Measurements from ENCODE around the gene PIK3C2A.

Gene PIK3C2A

DNA sequence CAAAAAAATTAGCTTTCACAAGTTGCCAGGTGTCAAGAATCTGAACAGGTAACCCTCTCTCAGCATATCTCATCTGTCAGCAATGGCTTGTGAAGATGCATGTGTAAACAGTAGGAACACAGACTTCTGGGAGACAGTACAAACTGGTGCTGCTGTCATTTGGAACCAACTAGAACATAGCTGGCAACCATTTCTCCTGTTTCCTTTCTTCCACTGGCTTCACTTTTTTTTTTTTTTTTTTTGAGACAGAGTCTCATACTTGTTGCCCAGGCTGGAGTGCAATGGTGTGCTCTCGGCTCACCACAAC is 2.1 kb upstream of the PIK3C2A start:
- no peak for DNase-seq

GRCh38 chr11:17208257-17208999 is 642 bp upstream of the PIK3C2A start:
- DNase-seq = no peak

GRCh38 chr11:17206463-17206862 is 1.3 kb downstream of the PIK3C2A start:
- DNase-seq = no peak

- DNase-seq = no peak
These were observed 10.3 kb downstream of the PIK3C2A start for GRCh38 chr11:17197431-17197898.

DNA sequence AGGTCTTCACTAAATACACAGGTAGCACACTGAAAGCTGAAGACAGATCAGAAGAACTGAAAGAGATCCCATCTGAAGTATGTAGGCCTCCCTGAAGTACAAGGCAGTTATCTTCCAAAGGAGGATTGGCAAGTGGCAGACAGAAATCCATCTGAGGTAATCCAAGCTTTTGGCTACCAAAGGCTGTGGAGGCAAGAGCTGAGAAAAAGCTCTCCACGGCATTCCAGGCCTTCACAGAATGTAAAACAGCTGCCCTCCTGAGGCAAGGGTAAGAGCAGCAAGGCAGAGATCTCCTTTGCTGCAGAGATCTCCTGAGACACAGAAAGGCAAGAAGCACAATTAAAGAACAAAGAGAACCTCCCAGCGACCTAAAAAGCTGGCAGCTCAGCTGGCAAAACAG is 19.1 kb downstream of the PIK3C2A start:
- DNase-seq = no peak

- DNase-seq = no peak
These were observed 20.7 kb downstream of the PIK3C2A start for GRCh38 chr11:17186932-17187692.

GRCh38 chr11:17185938-17186337 is 21.8 kb downstream of the PIK3C2A start:
- no peak for DNase-seq

GRCh38 chr11:17184882-17185587 is 22.8 kb downstream of the PIK3C2A start:
- no peak for DNase-seq

GRCh38 chr11:17183836-17184235 is 23.9 kb downstream of the PIK3C2A start:
- no peak for DNase-seq

- no peak for DNase-seq
These were observed 27.8 kb downstream of the PIK3C2A start for GRCh38 chr11:17179970-17180369.

DNA sequence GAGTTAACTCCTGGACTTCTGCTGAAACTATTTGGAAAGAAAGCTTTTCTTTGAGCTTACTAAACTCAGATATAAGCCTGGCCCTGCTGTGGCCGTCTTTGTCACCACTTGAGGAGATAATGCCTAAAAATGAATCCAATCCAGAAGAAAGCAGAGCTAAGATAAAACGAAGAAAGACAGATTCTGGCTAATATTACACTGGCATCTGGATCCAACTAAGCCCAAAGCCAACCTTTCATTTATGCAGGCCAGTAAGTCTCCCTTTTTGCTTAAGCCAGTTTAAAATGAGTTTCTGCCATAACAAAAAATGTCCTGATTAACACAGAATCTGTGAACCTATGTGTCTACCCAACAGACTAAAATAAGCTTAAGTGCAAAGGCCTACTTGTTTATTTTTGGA is 34.5 kb downstream of the PIK3C2A start:
- no peak for DNase-seq

- no peak for DNase-seq
These were observed 35.9 kb downstream of the PIK3C2A start for GRCh38 chr11:17171916-17172315.

DNA sequence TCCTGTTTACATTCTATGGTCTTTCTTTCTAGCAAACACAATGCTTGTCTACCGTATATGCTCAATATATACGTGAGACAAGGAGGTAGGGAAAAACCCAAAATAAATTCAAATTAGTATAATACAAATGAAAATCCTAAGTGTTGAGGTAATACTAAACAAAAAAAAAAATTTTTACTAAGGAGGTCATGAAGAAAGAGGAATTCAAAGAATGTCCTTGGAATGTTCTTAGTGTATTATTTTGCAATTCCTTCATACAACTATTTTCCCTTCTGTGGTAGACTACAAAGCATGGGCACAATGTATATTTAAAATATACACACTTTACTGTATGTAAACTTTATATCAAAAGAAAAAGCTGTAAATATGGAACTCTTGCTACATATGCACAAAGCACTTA is 36.4 kb downstream of the PIK3C2A start:
- DNase-seq = no peak

DNA sequence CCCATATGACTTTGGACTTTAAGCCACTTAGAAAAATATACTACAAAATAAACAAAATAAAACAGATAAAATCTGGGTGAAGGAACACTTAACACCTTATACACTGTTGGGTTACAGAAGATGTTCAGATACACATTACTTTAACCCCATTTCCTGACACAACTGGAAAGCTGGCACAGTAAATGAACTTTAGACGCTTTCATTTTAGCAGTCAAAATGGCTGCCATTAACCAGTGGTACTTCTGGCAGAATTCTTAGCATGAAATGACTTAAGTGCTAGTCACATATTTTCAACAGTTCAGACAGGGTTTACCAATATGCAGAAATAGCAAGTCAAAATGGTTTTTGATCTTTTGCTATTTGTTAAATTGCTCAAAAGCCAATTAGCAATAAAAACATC is 37.9 kb downstream of the PIK3C2A start:
- DNase-seq = no peak

DNA sequence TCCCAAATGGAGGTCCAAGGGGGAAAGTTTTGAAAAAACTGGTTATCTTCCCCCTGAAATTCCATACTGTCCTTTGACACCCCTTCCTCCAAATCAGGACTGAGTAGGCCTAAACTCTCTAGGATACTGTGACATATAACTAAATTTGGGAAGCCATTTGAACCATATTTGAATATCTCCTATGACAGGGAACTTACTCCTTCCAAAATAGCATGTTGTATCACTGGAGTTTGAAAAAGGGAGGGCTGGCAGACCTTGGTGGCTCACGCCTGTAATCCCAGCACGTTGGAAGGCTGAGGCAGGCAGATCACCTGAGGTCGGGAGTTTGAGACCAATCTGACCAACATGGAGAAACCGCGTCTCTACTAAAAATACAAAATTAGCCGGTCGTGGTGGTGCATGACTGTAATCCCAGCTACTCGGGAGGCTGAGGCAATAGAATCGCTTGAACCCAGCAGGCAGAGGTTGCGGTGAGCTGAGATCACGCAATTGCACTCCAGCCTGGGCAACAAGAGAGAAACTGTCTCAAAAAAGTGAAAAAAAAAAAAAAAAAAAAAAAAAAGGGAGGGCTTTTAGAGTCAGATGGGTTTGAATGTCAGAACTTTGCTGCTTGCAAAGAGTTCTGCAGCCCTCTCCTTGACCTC is 42.4 kb downstream of the PIK3C2A start:
- DNase-seq = no peak

GRCh38 chr11:17164361-17165246 is 43.2 kb downstream of the PIK3C2A start:
- peak; percentile 18 for DNase-seq

GRCh38 chr11:17163736-17164135 is 44.0 kb downstream of the PIK3C2A start:
- DNase-seq = no peak

DNA sequence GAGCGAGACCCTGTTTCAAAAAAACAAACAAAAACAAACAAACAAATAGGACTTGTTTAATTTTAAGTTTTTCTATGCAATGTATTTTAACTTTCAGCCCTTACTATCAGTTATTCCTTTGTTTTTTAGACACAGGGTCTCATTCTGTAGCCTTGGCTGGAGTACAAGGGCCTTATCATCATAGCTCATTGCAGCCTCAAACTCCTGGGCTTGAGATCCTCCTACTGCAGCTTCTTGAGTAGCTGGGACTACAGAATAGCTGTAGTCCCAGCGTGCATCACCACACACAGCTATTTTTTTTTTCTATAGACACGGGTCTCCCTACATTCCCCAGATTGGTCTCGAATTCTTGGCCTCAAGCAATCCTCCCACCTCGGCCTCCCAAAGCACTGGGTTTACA is 44.5 kb downstream of the PIK3C2A start:
- no peak for DNase-seq

GRCh38 chr11:17162376-17162775 is 45.4 kb downstream of the PIK3C2A start:
- no peak for DNase-seq

GRCh38 chr11:17161515-17161914 is 46.3 kb downstream of the PIK3C2A start:
- no peak for DNase-seq

DNA sequence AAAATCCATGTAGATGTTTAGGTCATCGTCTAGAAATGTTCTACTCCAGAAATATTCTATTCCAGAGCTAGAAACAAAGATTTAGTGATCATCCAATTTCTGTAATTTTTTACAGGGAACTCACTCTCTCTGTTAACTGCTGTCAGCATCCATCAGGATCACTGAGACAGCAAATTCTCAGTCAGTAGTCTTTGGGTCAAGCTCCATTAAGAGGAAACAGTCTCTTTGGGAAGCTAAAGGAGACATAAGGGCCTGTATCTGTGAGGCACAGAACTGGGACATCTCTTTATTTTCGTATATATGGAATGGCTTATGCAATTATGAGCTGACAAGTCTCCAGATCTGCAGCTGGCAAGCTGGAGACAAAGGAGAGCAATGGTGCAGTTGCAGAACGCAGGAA is 48.3 kb downstream of the PIK3C2A start:
- DNase-seq = no peak
